ENCODE data around the gene HYCC2.

- no peak for TF ChIP-seq CTCF (IDR thresholded peaks at IDR 0.05)
- no peak for TF ChIP-seq POLR2A (IDR thresholded peaks at IDR 0.05)
Measured at GRCh38 chr2:201064797-201065329, 6.6 kb downstream of the HYCC2 start.

All from breast epithelium (tissue), 3 donors.